Sigmoid colon (tissue), 3 donors: ENCODE data around the gene TMEM121B.

Source experiments
- POLR2A ChIP-seq, 2 donors: fragments of 450-650 bp; IDR thresholded peaks; one replicate each; pipeline ENCODE4 v1.6.1; 2016; ENCODE audit warnings: antibody characterized with exemption in 2 of 2, mild to moderate bottlenecking in 2 of 2, moderate library complexity in 2 of 2
- TF ChIP-seq, protein P1 (sequence below), 4 experiments: fragments of 450-650 bp in 3 of 4; fragments of 200-600 bp in 1 of 4; IDR thresholded peaks; one replicate each; pipeline ENCODE4 v1.5.1; 2016 to 2019; ENCODE audit warnings: antibody characterized with exemption in 4 of 4, mild to moderate bottlenecking in 3 of 4, moderate library complexity in 2 of 4

DNA sequence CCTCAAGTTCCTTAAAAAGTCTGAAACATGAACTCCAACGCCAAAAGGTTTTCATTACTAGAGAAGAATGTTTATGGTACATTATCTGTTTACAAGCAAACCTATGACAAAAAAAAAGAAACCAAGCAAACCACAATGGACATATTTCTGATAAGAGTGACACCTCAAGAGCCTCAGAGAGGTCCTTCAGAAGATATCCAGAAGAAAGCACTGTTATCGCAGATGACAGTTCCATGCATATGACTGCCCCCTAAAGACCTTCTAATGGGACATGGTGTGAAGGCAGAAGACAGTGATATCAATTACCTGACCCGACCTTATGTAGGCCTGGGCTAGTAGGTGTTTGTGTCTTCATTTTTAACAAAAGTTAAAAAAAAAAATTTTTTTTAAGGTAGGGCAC is 34.8 kb upstream of the TMEM121B start:
- TF ChIP-seq, protein P1, sequence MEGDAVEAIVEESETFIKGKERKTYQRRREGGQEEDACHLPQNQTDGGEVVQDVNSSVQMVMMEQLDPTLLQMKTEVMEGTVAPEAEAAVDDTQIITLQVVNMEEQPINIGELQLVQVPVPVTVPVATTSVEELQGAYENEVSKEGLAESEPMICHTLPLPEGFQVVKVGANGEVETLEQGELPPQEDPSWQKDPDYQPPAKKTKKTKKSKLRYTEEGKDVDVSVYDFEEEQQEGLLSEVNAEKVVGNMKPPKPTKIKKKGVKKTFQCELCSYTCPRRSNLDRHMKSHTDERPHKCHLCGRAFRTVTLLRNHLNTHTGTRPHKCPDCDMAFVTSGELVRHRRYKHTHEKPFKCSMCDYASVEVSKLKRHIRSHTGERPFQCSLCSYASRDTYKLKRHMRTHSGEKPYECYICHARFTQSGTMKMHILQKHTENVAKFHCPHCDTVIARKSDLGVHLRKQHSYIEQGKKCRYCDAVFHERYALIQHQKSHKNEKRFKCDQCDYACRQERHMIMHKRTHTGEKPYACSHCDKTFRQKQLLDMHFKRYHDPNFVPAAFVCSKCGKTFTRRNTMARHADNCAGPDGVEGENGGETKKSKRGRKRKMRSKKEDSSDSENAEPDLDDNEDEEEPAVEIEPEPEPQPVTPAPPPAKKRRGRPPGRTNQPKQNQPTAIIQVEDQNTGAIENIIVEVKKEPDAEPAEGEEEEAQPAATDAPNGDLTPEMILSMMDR (IDR thresholded peaks at IDR 0.05): no peak
- TF ChIP-seq POLR2A (IDR thresholded peaks at IDR 0.05): no peak
